Measurements from ENCODE around the gene PPP1R11. TPM values are rescaled to one million over a fixed set of nuclear protein-coding genes. Genes with fewer than 3 reads are reported as not detected.

The PPP1R11 gene
- total and polyA plus RNA-seq, 2 of the 13 experiments (the other 11 are each of a cell fraction or from before 2014, with no cell fraction given), result 32.1 to 58.9 TPM

DNA sequence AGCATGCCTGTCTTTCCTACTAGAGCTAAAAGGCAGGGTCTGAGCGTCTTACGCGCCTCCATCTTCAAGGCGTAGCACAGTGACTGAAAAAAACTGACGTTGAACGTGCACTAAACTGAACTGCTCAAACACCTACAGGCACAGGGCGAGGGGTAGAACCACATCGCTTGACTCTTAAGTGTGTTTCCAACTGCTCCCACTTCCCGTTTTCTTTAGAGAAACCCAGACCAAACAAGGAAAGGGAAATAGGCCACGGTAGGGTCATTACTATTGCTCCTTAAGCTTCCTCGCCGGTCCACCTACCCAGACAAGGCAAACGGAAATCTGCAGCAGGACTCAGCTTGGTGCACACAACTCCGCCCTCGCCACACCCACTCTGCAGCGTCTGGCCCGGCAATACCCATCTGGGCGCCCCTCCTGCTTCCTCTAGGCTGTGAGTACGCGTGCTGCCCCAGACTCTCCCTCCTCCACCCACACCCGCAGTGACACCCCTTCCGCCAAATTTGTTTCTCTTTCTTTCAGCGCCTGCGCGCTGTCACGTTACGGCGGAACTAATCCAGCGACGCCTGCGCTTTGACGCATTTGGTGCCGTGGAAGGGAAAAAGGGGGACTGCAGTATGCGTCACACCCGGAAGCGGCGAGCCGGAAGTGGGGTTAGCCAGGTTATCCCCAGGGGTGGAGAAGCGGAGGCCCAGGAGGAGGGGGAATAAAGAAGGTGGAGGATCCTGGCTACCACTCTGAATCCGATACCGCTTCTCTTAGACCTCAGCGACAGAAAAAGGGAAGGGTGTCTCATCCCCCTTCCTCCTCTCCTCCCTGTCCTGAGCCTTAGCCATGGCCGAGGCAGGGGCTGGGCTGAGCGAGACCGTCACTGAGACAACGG lies at the start of gene PPP1R11 (continued):
- TF ChIP-seq RAD51 (IDR thresholded peaks at IDR 0.05; ENCODE audit: borderline replicate concordance), result no peak
- TF ChIP-seq ZNF780A (CRISPR knock-in tag; IDR thresholded peaks at IDR 0.05), result no peak
- TF ChIP-seq, protein P1, sequence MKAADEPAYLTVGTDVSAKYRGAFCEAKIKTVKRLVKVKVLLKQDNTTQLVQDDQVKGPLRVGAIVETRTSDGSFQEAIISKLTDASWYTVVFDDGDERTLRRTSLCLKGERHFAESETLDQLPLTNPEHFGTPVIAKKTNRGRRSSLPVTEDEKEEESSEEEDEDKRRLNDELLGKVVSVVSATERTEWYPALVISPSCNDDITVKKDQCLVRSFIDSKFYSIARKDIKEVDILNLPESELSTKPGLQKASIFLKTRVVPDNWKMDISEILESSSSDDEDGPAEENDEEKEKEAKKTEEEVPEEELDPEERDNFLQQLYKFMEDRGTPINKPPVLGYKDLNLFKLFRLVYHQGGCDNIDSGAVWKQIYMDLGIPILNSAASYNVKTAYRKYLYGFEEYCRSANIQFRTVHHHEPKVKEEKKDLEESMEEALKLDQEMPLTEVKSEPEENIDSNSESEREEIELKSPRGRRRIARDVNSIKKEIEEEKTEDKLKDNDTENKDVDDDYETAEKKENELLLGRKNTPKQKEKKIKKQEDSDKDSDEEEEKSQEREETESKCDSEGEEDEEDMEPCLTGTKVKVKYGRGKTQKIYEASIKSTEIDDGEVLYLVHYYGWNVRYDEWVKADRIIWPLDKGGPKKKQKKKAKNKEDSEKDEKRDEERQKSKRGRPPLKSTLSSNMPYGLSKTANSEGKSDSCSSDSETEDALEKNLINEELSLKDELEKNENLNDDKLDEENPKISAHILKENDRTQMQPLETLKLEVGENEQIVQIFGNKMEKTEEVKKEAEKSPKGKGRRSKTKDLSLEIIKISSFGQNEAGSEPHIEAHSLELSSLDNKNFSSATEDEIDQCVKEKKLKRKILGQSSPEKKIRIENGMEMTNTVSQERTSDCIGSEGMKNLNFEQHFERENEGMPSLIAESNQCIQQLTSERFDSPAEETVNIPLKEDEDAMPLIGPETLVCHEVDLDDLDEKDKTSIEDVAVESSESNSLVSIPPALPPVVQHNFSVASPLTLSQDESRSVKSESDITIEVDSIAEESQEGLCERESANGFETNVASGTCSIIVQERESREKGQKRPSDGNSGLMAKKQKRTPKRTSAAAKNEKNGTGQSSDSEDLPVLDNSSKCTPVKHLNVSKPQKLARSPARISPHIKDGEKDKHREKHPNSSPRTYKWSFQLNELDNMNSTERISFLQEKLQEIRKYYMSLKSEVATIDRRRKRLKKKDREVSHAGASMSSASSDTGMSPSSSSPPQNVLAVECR (CRISPR knock-in tag; IDR thresholded peaks at IDR 0.05; ENCODE audit: borderline replicate concordance), result peak; percentile 99
- peak; percentile 67 for TF ChIP-seq YY1 (IDR thresholded peaks at IDR 0.05; ENCODE audit: insufficient read depth, insufficient replicate concordance, low read depth, low read length)
- TF ChIP-seq ATF7-NPFF (CRISPR knock-in tag; IDR thresholded peaks at IDR 0.05; ENCODE audit: low read depth), result peak; percentile 87
- TF ChIP-seq, protein P2, sequence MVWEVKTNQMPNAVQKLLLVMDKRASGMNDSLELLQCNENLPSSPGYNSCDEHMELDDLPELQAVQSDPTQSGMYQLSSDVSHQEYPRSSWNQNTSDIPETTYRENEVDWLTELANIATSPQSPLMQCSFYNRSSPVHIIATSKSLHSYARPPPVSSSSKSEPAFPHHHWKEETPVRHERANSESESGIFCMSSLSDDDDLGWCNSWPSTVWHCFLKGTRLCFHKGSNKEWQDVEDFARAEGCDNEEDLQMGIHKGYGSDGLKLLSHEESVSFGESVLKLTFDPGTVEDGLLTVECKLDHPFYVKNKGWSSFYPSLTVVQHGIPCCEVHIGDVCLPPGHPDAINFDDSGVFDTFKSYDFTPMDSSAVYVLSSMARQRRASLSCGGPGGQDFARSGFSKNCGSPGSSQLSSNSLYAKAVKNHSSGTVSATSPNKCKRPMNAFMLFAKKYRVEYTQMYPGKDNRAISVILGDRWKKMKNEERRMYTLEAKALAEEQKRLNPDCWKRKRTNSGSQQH (CRISPR knock-in tag; IDR thresholded peaks at IDR 0.05; ENCODE audit: low read depth), result no peak; the same call in none of the 2 replicates
- 0 out of 2 replicates have a peak, but pooled peaks have one; percentile 77 for TF ChIP-seq ZNF761 (CRISPR knock-in tag; conservative IDR thresholded peaks at IDR 0.05)
- no peak; the same call in 1 of the 2 replicates for TF ChIP-seq EHMT2 (IDR thresholded peaks at IDR 0.05; ENCODE audit: borderline replicate concordance, low read depth, low read length)
- TF ChIP-seq ZNF263 (CRISPR knock-in tag; IDR thresholded peaks at IDR 0.05), result peak; percentile 99
- no peak for TF ChIP-seq ZNF672 (CRISPR knock-in tag; IDR thresholded peaks at IDR 0.05)
- TF ChIP-seq, protein P3, sequence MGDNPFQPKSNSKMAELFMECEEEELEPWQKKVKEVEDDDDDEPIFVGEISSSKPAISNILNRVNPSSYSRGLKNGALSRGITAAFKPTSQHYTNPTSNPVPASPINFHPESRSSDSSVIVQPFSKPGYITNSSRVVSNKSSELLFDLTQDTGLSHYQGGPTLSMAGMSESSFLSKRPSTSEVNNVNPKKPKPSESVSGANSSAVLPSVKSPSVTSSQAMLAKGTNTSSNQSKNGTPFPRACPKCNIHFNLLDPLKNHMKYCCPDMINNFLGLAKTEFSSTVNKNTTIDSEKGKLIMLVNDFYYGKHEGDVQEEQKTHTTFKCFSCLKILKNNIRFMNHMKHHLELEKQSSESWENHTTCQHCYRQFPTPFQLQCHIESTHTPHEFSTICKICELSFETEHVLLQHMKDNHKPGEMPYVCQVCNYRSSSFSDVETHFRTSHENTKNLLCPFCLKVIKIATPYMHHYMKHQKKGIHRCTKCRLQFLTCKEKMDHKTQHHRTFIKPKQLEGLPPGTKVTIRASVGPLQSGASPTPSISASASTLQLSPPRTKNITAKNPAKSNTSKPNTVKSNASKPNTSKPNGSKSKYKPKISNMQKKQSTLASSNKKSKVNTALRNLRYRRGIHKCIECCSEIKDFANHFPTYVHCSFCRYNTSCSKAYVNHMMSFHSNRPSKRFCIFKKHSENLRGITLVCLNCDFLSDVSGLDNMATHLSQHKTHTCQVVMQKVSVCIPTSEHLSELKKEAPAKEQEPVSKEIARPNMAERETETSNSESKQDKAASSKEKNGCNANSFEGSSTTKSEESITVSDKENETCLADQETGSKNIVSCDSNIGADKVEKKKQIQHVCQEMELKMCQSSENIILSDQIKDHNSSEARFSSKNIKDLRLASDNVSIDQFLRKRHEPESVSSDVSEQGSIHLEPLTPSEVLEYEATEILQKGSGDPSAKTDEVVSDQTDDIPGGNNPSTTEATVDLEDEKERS (CRISPR knock-in tag; IDR thresholded peaks at IDR 0.05), result no peak; the same call in 1 of the 2 replicates
- peak; percentile 98 for TF ChIP-seq KDM5A (IDR thresholded peaks at IDR 0.05; ENCODE audit: borderline replicate concordance, low read length)
- TF ChIP-seq TBX3 (IDR thresholded peaks at IDR 0.05; ENCODE audit: borderline replicate concordance), result peak; percentile 85
- no peak for TF ChIP-seq CEBPB (IDR thresholded peaks at IDR 0.05; ENCODE audit: borderline replicate concordance, low read depth, low read length)
- TF ChIP-seq PHF20 (CRISPR knock-in tag; IDR thresholded peaks at IDR 0.05), result peak; percentile 97
- TF ChIP-seq, protein P4, sequence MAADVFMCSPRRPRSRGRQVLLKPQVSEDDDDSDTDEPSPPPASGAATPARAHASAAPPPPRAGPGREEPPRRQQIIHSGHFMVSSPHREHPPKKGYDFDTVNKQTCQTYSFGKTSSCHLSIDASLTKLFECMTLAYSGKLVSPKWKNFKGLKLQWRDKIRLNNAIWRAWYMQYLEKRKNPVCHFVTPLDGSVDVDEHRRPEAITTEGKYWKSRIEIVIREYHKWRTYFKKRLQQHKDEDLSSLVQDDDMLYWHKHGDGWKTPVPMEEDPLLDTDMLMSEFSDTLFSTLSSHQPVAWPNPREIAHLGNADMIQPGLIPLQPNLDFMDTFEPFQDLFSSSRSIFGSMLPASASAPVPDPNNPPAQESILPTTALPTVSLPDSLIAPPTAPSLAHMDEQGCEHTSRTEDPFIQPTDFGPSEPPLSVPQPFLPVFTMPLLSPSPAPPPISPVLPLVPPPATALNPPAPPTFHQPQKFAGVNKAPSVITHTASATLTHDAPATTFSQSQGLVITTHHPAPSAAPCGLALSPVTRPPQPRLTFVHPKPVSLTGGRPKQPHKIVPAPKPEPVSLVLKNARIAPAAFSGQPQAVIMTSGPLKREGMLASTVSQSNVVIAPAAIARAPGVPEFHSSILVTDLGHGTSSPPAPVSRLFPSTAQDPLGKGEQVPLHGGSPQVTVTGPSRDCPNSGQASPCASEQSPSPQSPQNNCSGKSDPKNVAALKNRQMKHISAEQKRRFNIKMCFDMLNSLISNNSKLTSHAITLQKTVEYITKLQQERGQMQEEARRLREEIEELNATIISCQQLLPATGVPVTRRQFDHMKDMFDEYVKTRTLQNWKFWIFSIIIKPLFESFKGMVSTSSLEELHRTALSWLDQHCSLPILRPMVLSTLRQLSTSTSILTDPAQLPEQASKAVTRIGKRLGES (CRISPR knock-in tag; IDR thresholded peaks at IDR 0.05; ENCODE audit: borderline replicate concordance), result no peak
